AG10803 (cell line): Measurements from ENCODE around the gene MOCS2.

ENCODE experiments used
- DNase-seq: peaks from one replicate; pipeline ENCODE4 v3.0.0; 2010; ENCODE audit warnings: low read depth
- H3K4me3 ChIP-seq: 2 replicates; pipeline ENCODE4 v1.5.1; 2011; ENCODE audit warnings: mild to moderate bottlenecking, low read length, control low read depth
- TF ChIP-seq, protein P1 (sequence below): conservative IDR thresholded peaks from 2 replicates; pipeline ENCODE4 v1.5.1; 2011; ENCODE audit warnings: mild to moderate bottlenecking, low read length, control low read depth, inconsistent platforms

Gene MOCS2

DNA sequence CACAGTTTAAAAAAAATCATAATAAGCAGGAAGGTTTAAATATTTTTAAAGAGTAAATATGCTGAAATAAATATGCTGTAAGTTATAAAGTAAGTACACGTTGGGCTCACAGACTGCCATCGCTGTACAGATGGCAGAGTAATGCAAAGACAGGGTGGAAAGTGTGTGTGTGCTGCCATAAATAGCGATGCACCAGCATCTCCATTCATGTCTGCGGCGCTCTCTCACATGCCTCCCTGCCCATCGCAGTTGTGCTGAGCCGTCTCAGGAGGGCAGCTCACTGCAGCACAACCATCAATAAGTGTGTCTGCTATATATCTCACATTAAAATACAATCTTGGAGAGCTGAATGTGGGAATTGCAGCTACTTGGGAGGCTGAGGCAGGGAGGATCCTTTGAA lies 14.3 kb downstream of the MOCS2 start:
- TF ChIP-seq, protein P1, sequence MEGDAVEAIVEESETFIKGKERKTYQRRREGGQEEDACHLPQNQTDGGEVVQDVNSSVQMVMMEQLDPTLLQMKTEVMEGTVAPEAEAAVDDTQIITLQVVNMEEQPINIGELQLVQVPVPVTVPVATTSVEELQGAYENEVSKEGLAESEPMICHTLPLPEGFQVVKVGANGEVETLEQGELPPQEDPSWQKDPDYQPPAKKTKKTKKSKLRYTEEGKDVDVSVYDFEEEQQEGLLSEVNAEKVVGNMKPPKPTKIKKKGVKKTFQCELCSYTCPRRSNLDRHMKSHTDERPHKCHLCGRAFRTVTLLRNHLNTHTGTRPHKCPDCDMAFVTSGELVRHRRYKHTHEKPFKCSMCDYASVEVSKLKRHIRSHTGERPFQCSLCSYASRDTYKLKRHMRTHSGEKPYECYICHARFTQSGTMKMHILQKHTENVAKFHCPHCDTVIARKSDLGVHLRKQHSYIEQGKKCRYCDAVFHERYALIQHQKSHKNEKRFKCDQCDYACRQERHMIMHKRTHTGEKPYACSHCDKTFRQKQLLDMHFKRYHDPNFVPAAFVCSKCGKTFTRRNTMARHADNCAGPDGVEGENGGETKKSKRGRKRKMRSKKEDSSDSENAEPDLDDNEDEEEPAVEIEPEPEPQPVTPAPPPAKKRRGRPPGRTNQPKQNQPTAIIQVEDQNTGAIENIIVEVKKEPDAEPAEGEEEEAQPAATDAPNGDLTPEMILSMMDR = no peak
- H3K4me3 ChIP-seq = no peak overlapping the region
- no peak for DNase-seq

DNA sequence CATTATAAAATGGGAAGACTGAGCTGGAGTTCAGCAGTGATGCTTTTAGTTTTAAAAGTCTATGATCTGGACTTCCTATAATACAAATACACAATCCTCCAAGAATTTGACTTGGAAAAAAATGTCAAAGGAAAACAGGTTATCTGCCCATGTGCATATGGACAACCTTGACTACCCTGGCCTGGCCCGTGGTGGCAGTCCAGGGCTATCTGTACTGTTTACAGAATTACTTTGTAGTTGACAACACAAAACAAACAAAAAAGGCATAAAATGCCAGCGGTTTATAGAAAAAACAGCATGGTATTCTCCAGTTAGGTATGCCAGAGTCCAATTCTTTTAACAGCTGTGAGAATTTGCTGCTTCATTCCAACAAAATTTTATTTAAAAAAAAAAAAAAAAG lies 17.3 kb downstream of the MOCS2 start:
- TF ChIP-seq, protein P1 = no peak
- no peak overlapping the region for H3K4me3 ChIP-seq
- no peak for DNase-seq

DNA sequence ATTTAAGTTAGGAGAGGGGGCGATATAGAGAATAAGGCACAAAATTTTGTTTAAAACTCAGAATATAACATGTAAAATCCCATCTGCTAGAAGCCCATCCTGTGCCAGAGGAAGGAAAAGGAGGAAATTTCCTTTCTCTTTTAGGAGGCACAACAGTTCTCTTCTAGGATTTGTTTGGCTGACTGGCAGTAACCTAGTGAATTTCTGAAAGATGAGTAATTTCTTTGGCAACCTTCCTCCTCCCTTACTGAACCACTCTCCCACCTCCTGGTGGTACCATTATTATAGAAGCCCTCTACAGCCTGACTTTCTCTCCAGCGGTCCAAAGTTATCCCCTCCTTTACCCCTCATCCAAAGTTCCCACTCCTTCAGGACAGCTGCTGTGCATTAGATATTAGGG lies 18.3 kb downstream of the MOCS2 start:
- peak; percentile 61 for DNase-seq
- H3K4me3 ChIP-seq = no peak overlapping the region
- TF ChIP-seq, protein P1 = peak; percentile 34; the same call in 1 of the 2 replicates

DNA sequence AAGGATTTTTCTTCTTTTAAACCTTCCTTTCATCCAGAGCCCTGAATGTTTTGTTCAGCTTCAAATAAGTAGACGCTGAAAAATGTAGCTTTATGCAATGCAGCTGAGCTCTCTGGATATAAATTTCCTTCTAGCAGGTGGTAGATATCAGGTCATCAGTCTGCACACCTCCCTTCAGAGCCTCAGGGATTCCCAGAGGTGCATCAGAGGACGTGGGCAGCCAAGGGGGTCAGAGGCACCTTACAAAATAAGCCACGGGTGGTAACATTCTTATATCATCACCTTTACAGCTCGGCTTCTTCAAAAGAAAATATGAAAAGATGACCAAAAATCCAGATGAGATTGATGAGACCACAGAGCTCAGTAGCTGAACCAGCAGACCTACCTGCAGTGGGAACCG lies 19.3 kb downstream of the MOCS2 start:
- DNase-seq = no peak
- TF ChIP-seq, protein P1 = no peak
- H3K4me3 ChIP-seq = no peak overlapping the region

DNA sequence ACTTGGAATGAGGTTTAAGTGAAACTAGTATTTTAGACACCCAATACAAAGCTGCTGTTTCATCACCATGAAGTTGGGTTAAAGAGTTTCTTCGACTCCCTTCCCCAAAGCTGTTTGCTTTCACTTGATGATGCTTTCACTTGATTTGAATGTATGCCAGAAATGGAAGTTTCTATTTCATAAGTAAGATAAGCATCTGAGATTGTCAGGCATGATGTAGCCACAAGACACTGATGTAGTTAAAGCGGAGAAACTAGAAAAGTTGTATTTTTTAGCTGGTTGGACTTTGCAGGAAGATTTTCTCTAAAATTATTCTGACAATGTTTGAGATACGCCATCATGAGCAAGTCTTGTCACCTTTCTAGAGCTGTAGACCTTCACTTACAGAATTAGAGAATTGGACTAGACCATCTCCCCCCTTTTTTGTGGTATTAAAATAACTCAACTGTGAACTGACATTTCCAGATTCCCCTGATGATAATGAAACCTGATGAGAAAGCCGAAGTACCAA lies 20.0 kb downstream of the MOCS2 start:
- TF ChIP-seq, protein P1 = no peak
- no peak overlapping the region for H3K4me3 ChIP-seq
- no peak for DNase-seq

DNA sequence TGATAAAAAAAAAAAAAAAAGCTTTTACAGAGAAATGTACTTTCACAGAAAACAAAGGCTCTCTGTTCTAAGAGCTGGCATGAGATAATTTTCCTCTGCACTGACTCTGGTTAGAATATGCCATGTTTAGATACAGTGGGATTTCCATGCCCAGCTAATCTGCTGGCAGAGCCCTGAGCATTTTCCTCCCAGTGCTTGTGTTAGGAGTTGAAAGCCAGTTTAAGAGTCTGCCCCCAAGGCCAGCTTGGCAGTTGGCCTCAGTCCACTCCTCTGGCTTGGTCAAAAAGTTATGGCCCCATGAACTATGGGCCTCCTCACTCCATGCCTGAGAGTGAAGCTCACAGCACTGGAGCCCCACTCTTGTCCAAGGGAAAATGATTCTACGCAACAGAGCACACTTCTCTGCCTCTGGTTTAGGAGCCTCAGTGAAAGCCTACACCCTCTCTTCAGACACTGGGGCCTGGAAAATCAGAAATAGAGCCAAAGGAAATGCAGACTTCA lies 21.9 kb downstream of the MOCS2 start:
- TF ChIP-seq, protein P1 = no peak
- DNase-seq = no peak
- H3K4me3 ChIP-seq = no peak overlapping the region

DNA sequence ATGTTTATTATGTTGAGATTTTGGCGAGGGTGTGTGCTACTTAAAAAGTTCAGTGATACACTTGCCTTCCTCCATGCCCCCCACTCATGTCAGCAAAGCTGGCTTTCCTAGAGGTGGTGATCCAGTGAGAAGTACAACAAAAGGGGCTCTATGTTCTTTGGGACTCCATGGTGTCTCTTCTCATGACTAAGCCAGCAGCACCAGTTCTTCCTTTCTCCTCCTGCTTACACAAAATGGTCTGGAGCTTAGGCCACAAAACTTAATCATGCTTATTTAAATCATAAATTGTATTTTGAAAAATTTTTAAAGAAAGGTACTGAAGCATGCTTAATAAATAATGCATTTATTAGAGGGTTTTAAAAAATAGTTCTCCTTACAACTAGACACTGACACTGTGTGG lies 22.4 kb downstream of the MOCS2 start:
- TF ChIP-seq, protein P1 = no peak
- DNase-seq = no peak
- H3K4me3 ChIP-seq = no peak overlapping the region
